Activated CD8-positive, alpha-beta memory T cell treated with anti-CD3 and anti-CD28 coated beads for 24 hours (primary cell): ENCODE measurements around the gene IFNA14.
"Not testable (repeated sequence)": the region's sequence is repeated elsewhere in the genome, so short reads cannot be mapped to it uniquely, and the experiment has no call there.

Source experiments
- DNase-seq: peaks from one replicate; pipeline ENCODE4 v3.0.0-alpha.2; 2020

Gene IFNA14

DNA sequence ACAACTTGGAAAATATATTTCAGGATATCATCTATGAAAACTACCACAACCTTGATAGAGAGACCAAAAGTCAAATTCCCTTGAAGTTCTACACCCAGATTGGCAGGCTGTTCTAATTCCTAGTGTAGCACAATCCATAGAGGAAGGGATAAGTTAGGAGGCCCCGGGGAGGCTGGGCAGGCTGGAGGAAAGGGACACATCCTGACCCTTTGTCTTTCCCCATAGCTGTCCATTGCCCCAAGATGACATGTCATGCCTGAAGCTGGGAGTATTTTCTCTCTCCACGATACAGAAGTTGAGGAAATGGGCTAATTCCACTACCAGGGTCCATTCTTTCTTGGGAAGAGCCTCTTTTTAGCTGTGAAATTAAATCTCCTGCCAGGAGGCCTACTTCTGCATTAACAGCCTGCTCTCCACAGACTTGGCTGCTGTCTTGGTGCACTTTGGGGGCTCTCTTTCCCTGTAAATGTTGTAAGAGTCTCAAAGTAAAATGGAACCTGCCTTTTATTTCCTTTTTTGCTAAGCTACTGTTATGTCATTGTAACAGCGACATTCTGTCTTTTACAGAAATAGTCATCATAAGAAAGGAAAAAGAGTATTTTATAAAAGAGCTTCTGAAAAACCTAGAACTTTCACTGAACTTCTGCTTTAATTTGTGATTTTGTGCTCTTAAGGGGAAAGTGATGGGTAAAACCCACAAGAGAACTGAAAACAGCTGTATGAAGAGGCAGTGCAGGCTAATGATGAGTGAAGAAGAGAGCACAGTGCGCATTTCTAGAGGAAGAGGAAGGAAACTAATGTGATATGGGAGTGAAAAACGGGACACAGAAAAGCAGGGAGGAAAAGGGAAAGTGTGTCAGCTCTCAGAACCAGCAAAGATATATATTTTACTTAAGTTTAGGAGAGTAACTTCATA, 26.1 kb downstream of the IFNA14 start:
- not testable (repeated sequence) for DNase-seq

DNA sequence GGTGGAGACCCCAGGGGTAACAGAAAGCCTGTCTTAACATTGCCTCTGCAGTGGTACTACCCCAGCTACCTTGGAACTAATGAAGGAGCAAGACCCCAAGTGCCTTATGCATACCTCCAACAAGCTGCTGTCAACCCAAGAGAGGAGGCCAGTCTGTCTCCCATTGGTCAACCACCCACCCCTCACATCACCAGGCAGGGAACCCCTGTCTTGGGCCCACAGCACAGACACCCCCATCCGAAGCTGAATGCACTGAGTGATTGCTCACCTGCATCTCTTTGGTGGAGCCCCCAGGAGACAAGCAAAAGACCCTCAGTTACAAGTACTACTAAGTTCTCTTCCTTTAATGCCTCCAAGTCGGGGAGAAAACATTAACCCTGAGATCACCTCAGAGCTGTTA, 27.6 kb downstream of the IFNA14 start:
- DNase-seq: not testable (repeated sequence)

DNA sequence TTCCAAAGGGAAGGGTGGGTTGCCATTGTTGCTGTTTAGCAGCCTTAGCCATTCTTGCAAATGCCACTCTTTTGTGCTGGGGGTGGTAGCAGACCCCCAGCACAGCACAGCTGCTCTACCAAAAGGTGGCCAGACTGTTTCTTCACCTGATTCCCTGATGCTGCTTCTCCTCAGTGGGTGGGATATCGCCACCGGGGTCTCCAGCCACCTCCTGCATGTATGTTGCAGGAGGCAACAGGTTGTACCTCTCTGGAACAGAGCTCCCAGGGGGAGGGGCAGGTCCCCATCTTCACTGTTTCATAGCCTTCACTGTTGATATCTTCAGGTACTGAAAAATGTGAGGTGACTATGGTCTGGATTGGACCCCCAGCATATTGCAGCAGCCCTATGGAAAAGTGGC, 29.0 kb downstream of the IFNA14 start:
- not testable (repeated sequence) for DNase-seq

DNA sequence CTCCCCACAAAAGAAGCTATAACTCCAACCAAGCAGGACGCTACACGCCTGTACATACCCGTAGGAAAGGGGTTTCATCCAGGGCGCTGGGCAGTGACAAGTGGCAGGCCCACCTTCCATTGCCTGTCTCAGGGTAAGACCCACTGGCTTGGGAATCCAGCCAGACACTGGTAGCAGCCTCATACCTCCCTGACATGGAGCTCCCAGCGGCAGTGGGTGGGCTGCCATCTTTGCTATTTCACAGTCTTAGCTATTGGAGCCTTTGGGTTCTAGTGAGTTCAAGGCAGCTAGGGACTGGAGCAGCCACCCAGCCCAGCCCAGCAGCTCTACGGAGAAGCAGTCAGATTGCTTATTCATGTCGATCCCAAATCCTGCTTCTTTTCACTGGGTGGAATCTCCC, 29.5 kb downstream of the IFNA14 start:
- no peak for DNase-seq

- DNase-seq: not testable (repeated sequence)
These were observed 32.8 kb downstream of the IFNA14 start, which contains the start of gene IFNA10 for GRCh38 chr9:21207043-21207442. Gene IFNA10 (minus strand): TSS chr9:21207143. CDS start chr9:21207097, 46 bp downstream.

- no peak for DNase-seq
These were observed 34.6 kb downstream of the IFNA14 start for GRCh38 chr9:21205204-21205603.

DNA sequence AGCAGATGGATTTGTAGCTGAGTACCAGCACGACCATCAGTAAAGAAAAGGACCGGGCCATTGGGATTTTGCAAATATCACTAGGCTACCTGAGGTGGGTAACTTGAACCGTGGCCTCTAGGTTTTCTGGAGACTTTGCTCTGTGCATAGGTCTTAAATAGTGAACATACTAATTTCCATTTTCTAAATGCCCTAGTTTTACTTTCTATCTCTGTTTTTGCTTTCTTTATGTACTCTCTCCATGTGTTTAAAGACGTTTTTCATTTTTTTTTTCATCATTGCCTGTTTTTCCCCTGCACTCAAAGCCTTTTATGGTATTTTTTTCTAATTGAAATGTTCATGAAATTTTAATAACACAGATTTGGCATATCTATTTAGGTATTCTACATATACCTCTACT, 37.7 kb downstream of the IFNA14 start, which contains the start of gene IFNA7:
Gene IFNA7, minus strand, starts transcription at position 101 of the 400 bp plus-strand sequence. Its CDS starts 40 bp downstream, at position 61.
- not testable (repeated sequence) for DNase-seq

DNA sequence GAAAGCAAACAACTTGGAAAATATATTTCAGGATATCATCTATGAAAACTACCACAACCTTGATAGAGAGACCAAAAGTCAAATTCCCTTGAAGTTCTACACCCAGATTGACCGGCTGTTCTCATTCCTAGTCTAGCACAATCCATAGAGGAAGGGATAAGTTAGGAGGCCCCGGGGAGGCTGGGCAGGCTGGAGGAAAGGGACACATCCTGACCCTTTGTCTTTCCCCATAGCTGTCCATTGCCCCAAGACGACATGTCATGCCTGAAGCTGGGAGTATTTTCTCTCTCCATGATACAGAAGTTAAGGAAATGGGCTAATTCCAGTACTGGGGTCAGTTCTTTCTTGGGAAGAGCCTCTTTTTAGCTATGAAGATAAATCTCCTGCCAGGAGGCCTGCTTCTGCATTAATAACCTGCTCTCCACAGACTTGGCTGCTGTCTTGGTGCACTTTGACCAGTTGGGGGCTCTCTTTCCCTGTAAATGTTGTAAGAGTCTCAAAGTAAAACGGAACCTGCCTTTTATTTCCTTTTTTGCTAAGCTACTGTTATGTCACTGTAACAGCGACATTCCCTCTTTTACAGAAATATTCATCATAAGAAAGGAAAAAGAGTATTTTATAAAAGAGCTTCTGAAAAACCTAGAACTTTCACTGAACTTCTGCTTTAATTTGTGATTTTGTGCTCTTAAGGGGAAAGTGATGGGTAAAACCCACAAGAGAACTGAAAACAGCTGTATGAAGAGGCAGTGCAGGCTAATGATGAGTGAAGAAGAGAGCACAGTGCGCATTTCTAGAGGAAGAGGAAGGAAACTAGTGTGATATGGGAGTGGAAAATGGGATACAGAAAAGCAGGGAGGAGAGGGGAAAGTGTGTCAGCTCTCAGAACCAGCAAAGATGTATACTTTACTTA, 44.7 kb downstream of the IFNA14 start:
- not testable (repeated sequence) for DNase-seq
